ENCODE data around the gene UTRN. TPM values are rescaled to one million over a fixed set of nuclear protein-coding genes. Genes with fewer than 3 reads are reported as not detected.

UTRN gene
- 197 and 529 TPM in 2 replicates for total RNA-seq

GRCh38 chr6:144284783-144285547 is at the start of gene UTRN:
Gene UTRN (plus strand): TSS chr6:144285335. CDS start chr6:144291829, 6,494 bp downstream.

Other genes with a start within 250 kb of the UTRN start
- gene SF3B5, start 189.8 kb upstream of the UTRN start, total RNA-seq, result 71.0 and 83.9 TPM in 2 replicates
- 5.7 and 16.4 TPM in 2 replicates for gene STX11, start 134.8 kb upstream of the UTRN start, total RNA-seq

Measured in bladder microvascular endothelial cell (primary cell).